K562 (cell line): ENCODE results near the gene DPYSL4.

Source experiments
- FOSL1 ChIP-seq: fragments of 200-800 bp; sonication (Bioruptor generic); conservative IDR thresholded peaks from 2 replicates; pipeline ENCODE4 v1.6.1; 2016; ENCODE audit warnings: missing genetic modification characterization, missing compliant biosample characterization
- POLR2A ChIP-seq: fragments of 450-650 bp; conservative IDR thresholded peaks from 2 replicates; pipeline ENCODE4 v1.6.1; 2016
- RHOXF2B ChIP-seq: fragments of 250-450 bp; sonication (Bioruptor Pico); conservative IDR thresholded peaks from 2 replicates; pipeline ENCODE4 v1.5.1; 2021
- TFE3 ChIP-seq: fragments of 450-650 bp; formaldehyde crosslinking; IDR thresholded peaks from 2 replicates; pipeline ENCODE4 v1.4.0; 2020; ENCODE audit warnings: mild to moderate bottlenecking, mixed read lengths
- TF ChIP-seq, protein P1 (sequence below), 3 experiments: IDR thresholded peaks in 2 of 3; conservative IDR thresholded peaks in 1 of 3; 2 replicates each; pipeline ENCODE4 v1.5.1; 2011 to 2012; ENCODE audit warnings: low read length in 3 of 3, mild to moderate bottlenecking in 3 of 3, control low read depth in 2 of 3, improper control_type of control experiment in 1 of 3, inconsistent platforms in 1 of 3, low read depth in 1 of 3, mixed read lengths in 1 of 3, moderate library complexity in 1 of 3; ENCODE audit not compliant: insufficient read depth in 2 of 3
- TF ChIP-seq, protein P2 (sequence below): fragments of 250-450 bp; sonication (Bioruptor Pico); IDR thresholded peaks from 2 replicates; pipeline ENCODE4 v1.4.0; 2020; ENCODE audit warnings: borderline replicate concordance
- TF ChIP-seq, protein P3 (sequence below), 2 experiments: fragments of 450-650 bp in 1 of 2; sonication (generic) in 1 of 2; formaldehyde crosslinking; conservative IDR thresholded peaks; 2 replicates each; pipeline versions ENCODE4 v1.4.0 to v1.8.1; 2020 to 2022; ENCODE audit warnings: mild to moderate bottlenecking in 1 of 2, missing genetic modification reagents in 1 of 2

GRCh38 chr10:132145521-132146185 is 41.1 kb upstream of the DPYSL4 start:
- TF ChIP-seq, protein P1, sequence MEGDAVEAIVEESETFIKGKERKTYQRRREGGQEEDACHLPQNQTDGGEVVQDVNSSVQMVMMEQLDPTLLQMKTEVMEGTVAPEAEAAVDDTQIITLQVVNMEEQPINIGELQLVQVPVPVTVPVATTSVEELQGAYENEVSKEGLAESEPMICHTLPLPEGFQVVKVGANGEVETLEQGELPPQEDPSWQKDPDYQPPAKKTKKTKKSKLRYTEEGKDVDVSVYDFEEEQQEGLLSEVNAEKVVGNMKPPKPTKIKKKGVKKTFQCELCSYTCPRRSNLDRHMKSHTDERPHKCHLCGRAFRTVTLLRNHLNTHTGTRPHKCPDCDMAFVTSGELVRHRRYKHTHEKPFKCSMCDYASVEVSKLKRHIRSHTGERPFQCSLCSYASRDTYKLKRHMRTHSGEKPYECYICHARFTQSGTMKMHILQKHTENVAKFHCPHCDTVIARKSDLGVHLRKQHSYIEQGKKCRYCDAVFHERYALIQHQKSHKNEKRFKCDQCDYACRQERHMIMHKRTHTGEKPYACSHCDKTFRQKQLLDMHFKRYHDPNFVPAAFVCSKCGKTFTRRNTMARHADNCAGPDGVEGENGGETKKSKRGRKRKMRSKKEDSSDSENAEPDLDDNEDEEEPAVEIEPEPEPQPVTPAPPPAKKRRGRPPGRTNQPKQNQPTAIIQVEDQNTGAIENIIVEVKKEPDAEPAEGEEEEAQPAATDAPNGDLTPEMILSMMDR (IDR thresholded peaks at IDR 0.05 in 2 of 3, conservative IDR thresholded peaks at IDR 0.05 in 1 of 3; ENCODE audit: insufficient read depth in 2 of 3, low read depth in 1 of 3, low read length in 3 of 3), result no peak
- TF ChIP-seq, protein P2, sequence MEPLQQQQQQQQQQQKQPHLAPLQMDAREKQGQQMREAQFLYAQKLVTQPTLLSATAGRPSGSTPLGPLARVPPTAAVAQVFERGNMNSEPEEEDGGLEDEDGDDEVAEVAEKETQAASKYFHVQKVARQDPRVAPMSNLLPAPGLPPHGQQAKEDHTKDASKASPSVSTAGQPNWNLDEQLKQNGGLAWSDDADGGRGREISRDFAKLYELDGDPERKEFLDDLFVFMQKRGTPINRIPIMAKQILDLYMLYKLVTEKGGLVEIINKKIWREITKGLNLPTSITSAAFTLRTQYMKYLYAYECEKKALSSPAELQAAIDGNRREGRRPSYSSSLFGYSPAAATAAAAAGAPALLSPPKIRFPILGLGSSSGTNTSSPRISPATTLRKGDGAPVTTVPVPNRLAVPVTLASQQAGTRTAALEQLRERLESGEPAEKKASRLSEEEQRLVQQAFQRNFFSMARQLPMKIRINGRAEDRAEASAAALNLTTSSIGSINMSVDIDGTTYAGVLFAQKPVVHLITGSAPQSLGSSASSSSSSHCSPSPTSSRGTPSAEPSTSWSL (CRISPR knock-in tag), result no peak
- TF ChIP-seq FOSL1 (tag) (no peak), POLR2A (no peak), TFE3 (CRISPR knock-in tag) (no peak), RHOXF2B (CRISPR knock-in tag) (no peak)
- TF ChIP-seq, protein P3, sequence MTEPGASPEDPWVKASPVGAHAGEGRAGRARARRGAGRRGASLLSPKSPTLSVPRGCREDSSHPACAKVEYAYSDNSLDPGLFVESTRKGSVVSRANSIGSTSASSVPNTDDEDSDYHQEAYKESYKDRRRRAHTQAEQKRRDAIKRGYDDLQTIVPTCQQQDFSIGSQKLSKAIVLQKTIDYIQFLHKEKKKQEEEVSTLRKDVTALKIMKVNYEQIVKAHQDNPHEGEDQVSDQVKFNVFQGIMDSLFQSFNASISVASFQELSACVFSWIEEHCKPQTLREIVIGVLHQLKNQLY (CRISPR knock-in tag; conservative IDR thresholded peaks at IDR 0.05), result no peak
